Measurements from ENCODE around the gene PAM. TPM values are rescaled to one million over a fixed set of nuclear protein-coding genes. Genes with fewer than 3 reads are reported as not detected.

Gene PAM
- total and polyA plus RNA-seq, 4 donors = 8.2 to 27.5 (median 13.7) TPM

- TF ChIP-seq MAX (IDR thresholded peaks at IDR 0.05) (no peak), CTCF (IDR thresholded peaks at IDR 0.05; ENCODE audit: low read depth, low read length, missing input control) (no peak), FOXA1 (IDR thresholded peaks at IDR 0.05) (no peak), TAF1 (conservative IDR thresholded peaks at IDR 0.05) (no peak)
Measured at GRCh38 chr5:102737805-102738469, 17.2 kb upstream of the PAM start (continued).

- DNase-seq (ENCODE audit: low spot score) = no peak
- TF ChIP-seq CTCF (IDR thresholded peaks at IDR 0.05; ENCODE audit: low read depth, low read length, missing input control) (no peak), EGR1 (IDR thresholded peaks at IDR 0.05; ENCODE audit: low read depth in 2 of 2) (no peak), HNF4G (IDR thresholded peaks at IDR 0.05) (no peak), TAF1 (conservative IDR thresholded peaks at IDR 0.05) (no peak), FOXA1 (IDR thresholded peaks at IDR 0.05) (no peak), REST (IDR thresholded peaks at IDR 0.05) (no peak), NR2F2 (IDR thresholded peaks at IDR 0.05) (no peak), RAD21 (IDR thresholded peaks at IDR 0.05) (no peak)
- no peaks in the 10 kb centered on the region for H3K4me1 ChIP-seq (ENCODE audit: control insufficient read depth in 4 of 4, insufficient read depth in 4 of 4, low read length in 3 of 4)
- no peaks in the 10 kb centered on the region for H3K9me3 ChIP-seq (ENCODE audit: control insufficient read depth in 4 of 4, low read length in 3 of 4)
- no peaks in the 10 kb centered on the region for H3K27me3 ChIP-seq (ENCODE audit: control insufficient read depth in 4 of 4, insufficient read depth in 4 of 4, low read length in 3 of 4)
- no peak overlapping the region for H3K9ac ChIP-seq (ENCODE audit: low read depth in 1 of 2, low read length in 2 of 2)
- 60% methylated on average over 2 of the region's 2 CpGs for WGBS
- H3K4me3 ChIP-seq (ENCODE audit: low read depth in 1 of 3, low read length in 3 of 3) = no peak overlapping the region
- H3K36me3 ChIP-seq (ENCODE audit: control insufficient read depth in 4 of 4, insufficient read depth in 3 of 4, low read depth in 1 of 4, low read length in 3 of 4) = no peaks in the 10 kb centered on the region
- no peak overlapping the region for H3K27ac ChIP-seq (ENCODE audit: low read depth in 1 of 2, low read length in 2 of 2)
Measured at GRCh38 chr5:102740515-102740914, 14.6 kb upstream of the PAM start.

GRCh38 chr5:102742215-102742614 lies 12.9 kb upstream of the PAM start:
- no peaks in the 10 kb centered on the region for H3K36me3 ChIP-seq (ENCODE audit: control insufficient read depth in 4 of 4, insufficient read depth in 3 of 4, low read depth in 1 of 4, low read length in 3 of 4)
- no peaks in the 10 kb centered on the region for H3K27me3 ChIP-seq (ENCODE audit: control insufficient read depth in 4 of 4, insufficient read depth in 4 of 4, low read length in 3 of 4)
- TF ChIP-seq ZBTB33 (IDR thresholded peaks at IDR 0.05) (no peak), RXRA (IDR thresholded peaks at IDR 0.05) (no peak), FOXA2 (IDR thresholded peaks at IDR 0.05) (no peak), CTCF (IDR thresholded peaks at IDR 0.05; ENCODE audit: low read depth, low read length, missing input control) (no peak), EGR1 (IDR thresholded peaks at IDR 0.05; ENCODE audit: low read depth in 2 of 2) (no peak), ATF3 (IDR thresholded peaks at IDR 0.05) (no peak), MAX (IDR thresholded peaks at IDR 0.05) (no peak), RAD21 (IDR thresholded peaks at IDR 0.05) (no peak), NR2F2 (IDR thresholded peaks at IDR 0.05) (no peak)
- H3K4me3 ChIP-seq (ENCODE audit: low read depth in 1 of 3, low read length in 3 of 3) = no peak overlapping the region
- no peak overlapping the region for H3K9ac ChIP-seq (ENCODE audit: low read depth in 1 of 2, low read length in 2 of 2)
- H3K27ac ChIP-seq (ENCODE audit: low read depth in 1 of 2, low read length in 2 of 2) = no peak overlapping the region
- no peak for DNase-seq (ENCODE audit: low spot score)
- WGBS = 69% methylated on average over 3 of the region's 3 CpGs
- no peaks in the 10 kb centered on the region for H3K4me1 ChIP-seq (ENCODE audit: control insufficient read depth in 4 of 4, insufficient read depth in 4 of 4, low read length in 3 of 4)
- no peaks in the 10 kb centered on the region for H3K9me3 ChIP-seq (ENCODE audit: control insufficient read depth in 4 of 4, low read length in 3 of 4)
